ENCODE data around the gene FOXN1.
"Not testable (repeated sequence)": the region's sequence is repeated elsewhere in the genome, so short reads cannot be mapped to it uniquely, and the experiment has no call there.

FOXN1 gene

DNA sequence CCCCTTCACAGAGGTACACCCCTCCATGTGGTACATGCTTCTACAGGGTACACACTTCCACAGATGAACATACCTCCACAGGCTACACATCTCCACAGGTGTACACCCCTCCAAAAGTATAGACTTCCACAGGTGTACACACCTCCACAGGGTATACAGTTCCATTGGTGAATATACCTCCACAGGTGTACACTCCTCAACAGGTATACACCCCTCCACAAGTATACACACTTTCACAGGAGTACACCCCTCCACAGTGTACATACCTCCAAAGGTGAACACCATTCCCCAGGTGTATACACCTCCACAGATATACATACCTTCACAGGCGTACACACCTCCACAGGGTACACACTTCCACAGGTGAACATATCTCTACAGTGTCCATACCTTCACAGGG is 9.4 kb downstream of the FOXN1 start:
- DNase-seq (ENCODE audit: low read depth, low spot score) = no peak
- H3K9me3 ChIP-seq (ENCODE audit: insufficient read depth, low read length) = no peaks in the 10 kb centered on the region
- no peak overlapping the region for H3K4me3 ChIP-seq (ENCODE audit: insufficient read length, low read depth)
- peaks cover 2% of the 10 kb centered on the region for H3K4me1 ChIP-seq (ENCODE audit: insufficient read depth, insufficient read length)
- no peaks in the 10 kb centered on the region for H3K27me3 ChIP-seq (ENCODE audit: insufficient read depth, insufficient read length)
- TF ChIP-seq SUZ12 (IDR thresholded peaks at IDR 0.05; ENCODE audit: extremely low read depth, insufficient read depth, insufficient read length) (no peak), YY1 (IDR thresholded peaks at IDR 0.05; ENCODE audit: insufficient read depth, insufficient read length) (no peak), ZNF274 (IDR thresholded peaks at IDR 0.05; ENCODE audit: low read depth, low read length) (no peak)
- H3K9ac ChIP-seq (ENCODE audit: insufficient read length, low read depth) = no peak overlapping the region
- no peaks in the 10 kb centered on the region for H3K36me3 ChIP-seq (ENCODE audit: insufficient read depth, insufficient read length, low read length)

DNA sequence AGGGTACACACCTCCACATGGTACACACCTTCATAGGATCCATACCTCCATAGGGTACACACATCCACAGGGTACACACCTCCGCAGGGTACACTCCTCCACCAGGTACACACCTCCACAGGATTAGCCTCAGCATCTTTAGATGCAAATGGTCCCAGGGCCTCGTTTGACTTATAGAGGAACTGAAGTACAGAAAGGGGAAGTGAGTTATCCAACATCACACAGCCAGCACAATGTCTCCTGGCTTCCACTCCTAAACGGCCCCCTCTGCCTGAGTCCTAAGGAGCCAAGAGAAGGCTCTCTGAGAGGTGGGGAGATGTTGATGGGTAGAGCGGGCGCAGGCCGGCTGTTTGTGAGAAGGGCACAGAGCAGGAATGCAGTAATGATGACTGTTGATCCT is 12.0 kb downstream of the FOXN1 start:
- H3K9ac ChIP-seq (ENCODE audit: insufficient read length, low read depth) = no peak overlapping the region
- H3K4me1 ChIP-seq (ENCODE audit: insufficient read depth, insufficient read length) = peaks cover 8% of the 10 kb centered on the region
- DNase-seq (ENCODE audit: low read depth, low spot score) = no peak
- TF ChIP-seq ZNF274 (IDR thresholded peaks at IDR 0.05; ENCODE audit: low read depth, low read length) (no peak), SUZ12 (IDR thresholded peaks at IDR 0.05; ENCODE audit: extremely low read depth, insufficient read depth, insufficient read length) (no peak), YY1 (IDR thresholded peaks at IDR 0.05; ENCODE audit: insufficient read depth, insufficient read length) (no peak)
- no peaks in the 10 kb centered on the region for H3K27me3 ChIP-seq (ENCODE audit: insufficient read depth, insufficient read length)
- no peaks in the 10 kb centered on the region for H3K36me3 ChIP-seq (ENCODE audit: insufficient read depth, insufficient read length, low read length)
- no peak overlapping the region for H3K4me3 ChIP-seq (ENCODE audit: insufficient read length, low read depth)
- no peaks in the 10 kb centered on the region for H3K9me3 ChIP-seq (ENCODE audit: insufficient read depth, low read length)

DNA sequence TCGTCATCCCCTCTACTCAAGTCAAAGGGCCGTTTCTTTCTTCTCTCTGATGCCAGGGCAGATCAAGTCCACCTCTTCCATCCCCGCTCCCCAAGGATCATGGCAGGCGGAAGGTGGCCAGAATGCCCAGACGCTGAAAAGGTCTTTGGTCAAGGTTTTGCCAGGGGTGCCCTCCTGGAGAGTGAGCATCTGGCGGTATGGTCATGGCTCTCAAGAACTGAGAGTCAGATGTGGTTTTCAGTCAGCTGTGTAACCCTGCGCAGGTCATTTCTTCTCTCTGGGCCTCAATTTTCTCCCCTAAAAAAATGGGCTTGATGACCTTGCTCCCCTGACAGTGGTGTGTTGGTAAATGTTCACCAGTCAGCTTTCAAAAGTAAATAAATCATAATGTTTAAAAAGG is 12.4 kb downstream of the FOXN1 start:
- no peak for DNase-seq (ENCODE audit: low read depth, low spot score)
- H3K4me3 ChIP-seq (ENCODE audit: insufficient read length, low read depth) = no peak overlapping the region
- no peak for TF ChIP-seq YY1 (IDR thresholded peaks at IDR 0.05; ENCODE audit: insufficient read depth, insufficient read length)
- TF ChIP-seq SUZ12 (IDR thresholded peaks at IDR 0.05; ENCODE audit: extremely low read depth, insufficient read depth, insufficient read length) = no peak
- no peaks in the 10 kb centered on the region for H3K36me3 ChIP-seq (ENCODE audit: insufficient read depth, insufficient read length, low read length)
- H3K9me3 ChIP-seq (ENCODE audit: insufficient read depth, low read length) = no peaks in the 10 kb centered on the region
- H3K9ac ChIP-seq (ENCODE audit: insufficient read length, low read depth) = no peak overlapping the region
- H3K4me1 ChIP-seq (ENCODE audit: insufficient read depth, insufficient read length) = peaks cover 8% of the 10 kb centered on the region
- no peaks in the 10 kb centered on the region for H3K27me3 ChIP-seq (ENCODE audit: insufficient read depth, insufficient read length)

DNA sequence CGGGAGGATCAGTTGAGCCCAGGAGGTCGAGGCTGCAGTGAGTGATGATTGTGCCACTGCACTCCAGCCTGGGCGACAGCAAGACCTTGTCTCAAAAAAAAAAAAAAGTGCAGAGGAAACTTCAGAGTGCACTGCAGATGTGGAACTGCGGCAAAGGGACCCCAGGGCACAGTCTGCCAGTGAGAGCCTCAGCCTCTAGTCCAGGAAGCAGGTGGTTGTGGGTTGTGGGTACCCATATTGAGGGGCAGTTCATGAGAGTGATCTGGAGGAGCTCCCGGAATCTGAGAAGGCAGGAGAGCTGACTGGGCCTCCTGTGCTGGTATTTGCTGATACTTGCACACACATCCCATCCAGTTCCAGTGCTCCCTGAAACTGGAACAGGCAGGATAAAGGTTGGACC is 13.1 kb downstream of the FOXN1 start:
- Histone ChIP-seq H3K27me3 (ENCODE audit: insufficient read depth, insufficient read length) (no peaks in the 10 kb centered on the region), H3K4me1 (ENCODE audit: insufficient read depth, insufficient read length) (peaks cover 10% of the 10 kb centered on the region), H3K9ac (ENCODE audit: insufficient read length, low read depth) (no peak overlapping the region), H3K9me3 (ENCODE audit: insufficient read depth, low read length) (no peaks in the 10 kb centered on the region), H3K36me3 (ENCODE audit: insufficient read depth, insufficient read length, low read length) (no peaks in the 10 kb centered on the region), H3K4me3 (ENCODE audit: insufficient read length, low read depth) (no peak overlapping the region)
- DNase-seq (ENCODE audit: low read depth, low spot score) = no peak
- TF ChIP-seq YY1 (IDR thresholded peaks at IDR 0.05; ENCODE audit: insufficient read depth, insufficient read length) (no peak), ZNF274 (IDR thresholded peaks at IDR 0.05; ENCODE audit: low read depth, low read length) (no peak), SUZ12 (IDR thresholded peaks at IDR 0.05; ENCODE audit: extremely low read depth, insufficient read depth, insufficient read length) (no peak)

DNA sequence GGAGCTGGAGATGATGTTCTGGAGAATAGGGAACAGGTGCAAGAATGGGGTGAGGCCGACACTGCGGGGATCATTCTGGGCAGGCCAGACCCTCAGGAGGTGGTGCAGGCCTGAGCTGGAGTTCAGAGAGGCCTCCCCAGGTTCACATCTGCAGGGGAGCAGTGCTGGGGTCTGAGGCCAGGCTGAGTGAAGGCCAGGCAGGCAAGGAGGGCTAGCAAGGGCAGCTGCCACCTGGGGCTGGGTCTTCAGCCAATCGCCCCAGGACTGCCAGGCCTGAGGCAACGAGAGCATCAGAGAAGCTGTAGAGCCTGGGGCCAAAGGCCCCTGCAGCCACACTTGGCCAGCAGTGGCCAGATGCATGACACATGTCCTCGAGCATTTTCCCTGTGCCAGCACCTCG is 14.5 kb downstream of the FOXN1 start:
- H3K27me3 ChIP-seq (ENCODE audit: insufficient read depth, insufficient read length) = no peaks in the 10 kb centered on the region
- no peak for DNase-seq (ENCODE audit: low read depth, low spot score)
- H3K4me3 ChIP-seq (ENCODE audit: insufficient read length, low read depth) = no peak overlapping the region
- TF ChIP-seq YY1 (IDR thresholded peaks at IDR 0.05; ENCODE audit: insufficient read depth, insufficient read length) (no peak), ZNF274 (IDR thresholded peaks at IDR 0.05; ENCODE audit: low read depth, low read length) (no peak), SUZ12 (IDR thresholded peaks at IDR 0.05; ENCODE audit: extremely low read depth, insufficient read depth, insufficient read length) (no peak)
- no peaks in the 10 kb centered on the region for H3K36me3 ChIP-seq (ENCODE audit: insufficient read depth, insufficient read length, low read length)
- peaks cover 16% of the 10 kb centered on the region for H3K4me1 ChIP-seq (ENCODE audit: insufficient read depth, insufficient read length)
- H3K9ac ChIP-seq (ENCODE audit: insufficient read length, low read depth) = no peak overlapping the region
- H3K9me3 ChIP-seq (ENCODE audit: insufficient read depth, low read length) = no peaks in the 10 kb centered on the region

DNA sequence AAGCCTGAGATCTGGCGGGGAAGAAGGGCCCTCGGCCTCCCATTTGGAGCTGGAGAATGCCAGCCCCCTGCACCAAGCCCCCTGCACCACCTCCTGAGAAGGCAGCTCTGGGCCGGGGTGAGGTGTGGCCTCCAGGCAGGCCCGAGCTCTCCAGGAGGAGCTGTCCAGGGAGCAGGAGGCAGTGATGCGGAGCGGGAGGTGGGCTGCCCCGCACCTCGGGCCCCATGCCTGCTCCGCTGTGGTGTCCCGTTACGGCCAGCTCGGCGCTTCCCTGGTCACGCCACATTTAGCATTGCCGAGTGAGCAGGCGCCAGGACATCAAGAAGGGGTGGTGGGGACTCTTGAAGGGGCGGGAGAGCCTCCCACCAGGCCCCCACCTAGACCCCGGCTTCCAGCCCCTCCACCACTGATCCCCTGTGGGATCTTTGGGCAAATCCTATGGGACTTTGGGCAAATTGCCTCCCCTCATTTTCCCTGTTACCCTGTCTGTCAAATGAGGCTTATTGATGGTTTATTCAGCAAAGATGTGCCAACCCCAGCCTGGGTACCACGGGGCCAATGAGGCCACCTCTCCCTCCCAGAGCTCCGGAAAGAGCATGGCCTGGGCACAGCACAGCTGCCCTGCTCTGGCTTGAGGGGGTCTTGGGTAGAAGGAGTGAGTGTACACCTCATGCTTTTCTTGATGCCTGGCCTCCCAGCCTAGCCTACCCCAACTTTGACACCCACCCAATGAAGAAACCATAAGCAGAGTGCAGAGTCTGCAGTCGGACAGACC is 15.3 kb downstream of the FOXN1 start:
- no peaks in the 10 kb centered on the region for H3K36me3 ChIP-seq (ENCODE audit: insufficient read depth, insufficient read length, low read length)
- no peak overlapping the region for H3K9ac ChIP-seq (ENCODE audit: insufficient read length, low read depth)
- no peak for TF ChIP-seq YY1 (IDR thresholded peaks at IDR 0.05; ENCODE audit: insufficient read depth, insufficient read length)
- no peak for TF ChIP-seq ZNF274 (IDR thresholded peaks at IDR 0.05; ENCODE audit: low read depth, low read length)
- TF ChIP-seq SUZ12 (IDR thresholded peaks at IDR 0.05; ENCODE audit: extremely low read depth, insufficient read depth, insufficient read length) = no peak
- H3K4me3 ChIP-seq (ENCODE audit: insufficient read length, low read depth) = no peak overlapping the region
- DNase-seq (ENCODE audit: low read depth, low spot score) = no peak
- no peaks in the 10 kb centered on the region for H3K27me3 ChIP-seq (ENCODE audit: insufficient read depth, insufficient read length)
- no peaks in the 10 kb centered on the region for H3K9me3 ChIP-seq (ENCODE audit: insufficient read depth, low read length)
- peaks cover 16% of the 10 kb centered on the region for H3K4me1 ChIP-seq (ENCODE audit: insufficient read depth, insufficient read length)

DNA sequence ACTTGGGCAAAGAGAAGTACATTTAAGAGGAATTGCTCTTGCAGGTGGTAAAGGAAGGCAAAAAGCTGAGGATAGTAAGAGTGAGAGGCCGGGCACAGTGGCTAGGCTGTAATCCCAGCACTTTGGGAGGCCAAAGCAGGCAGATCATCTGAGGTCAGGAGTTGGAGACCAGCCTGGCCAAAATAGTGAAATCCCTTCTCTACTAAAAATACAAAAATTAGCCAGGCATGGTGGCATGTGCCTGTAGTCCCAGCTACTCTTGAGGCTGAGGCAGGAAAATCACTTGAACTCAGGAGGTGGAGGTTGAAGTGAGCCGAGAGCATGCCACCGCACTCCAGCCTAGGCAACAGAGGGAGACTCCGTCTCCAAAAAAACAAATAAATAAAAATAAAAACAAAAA is 16.1 kb downstream of the FOXN1 start:
- H3K36me3 ChIP-seq (ENCODE audit: insufficient read depth, insufficient read length, low read length); H3K9me3 ChIP-seq (ENCODE audit: insufficient read depth, low read length); H3K27me3 ChIP-seq (ENCODE audit: insufficient read depth, insufficient read length); H3K4me3 ChIP-seq (ENCODE audit: insufficient read length, low read depth); DNase-seq (ENCODE audit: low read depth, low spot score); H3K9ac ChIP-seq (ENCODE audit: insufficient read length, low read depth): not testable (repeated sequence)
- peaks cover 16% of the 10 kb centered on the region for H3K4me1 ChIP-seq (ENCODE audit: insufficient read depth, insufficient read length)

Data from NT2/D1 (cell line).